ENCODE results near the gene PITPNB.

The PITPNB gene

GRCh38 chr22:27952091-27952490 is 33.0 kb upstream of the PITPNB start:
- no peaks in the 10 kb centered on the region for H4K20me1 ChIP-seq (ENCODE audit: insufficient read depth, low read length)
- no peak overlapping the region for H3K4me2 ChIP-seq (ENCODE audit: low read length)
- no peak overlapping the region for H3K9ac ChIP-seq (ENCODE audit: low read length)
- no peak overlapping the region for H3K27ac ChIP-seq (ENCODE audit: low read length)
- no peak overlapping the region for H3K4me3 ChIP-seq (ENCODE audit: low read length)
- H3K9me3 ChIP-seq (ENCODE audit: insufficient read depth, low read length), result no peaks in the 10 kb centered on the region
- no peaks in the 10 kb centered on the region for H3K79me2 ChIP-seq (ENCODE audit: low read length)
- H2AFZ ChIP-seq (ENCODE audit: low read depth, low read length), result no peak overlapping the region
- H3K36me3 ChIP-seq (replicated peaks; ENCODE audit: low read depth, low read length), result peaks cover 7% of the 10 kb centered on the region
- TF ChIP-seq CTCF (IDR thresholded peaks at IDR 0.05; ENCODE audit: low read depth, low read length) (no peak), EZH2phosphoT487 (IDR thresholded peaks at IDR 0.05; ENCODE audit: low read depth) (no peak)
- no peaks in the 10 kb centered on the region for H3K27me3 ChIP-seq (ENCODE audit: low read depth, low read length)
- H3K4me1 ChIP-seq (ENCODE audit: low read length), result peaks cover 20% of the 10 kb centered on the region

- Histone ChIP-seq H4K20me1 (ENCODE audit: insufficient read depth, low read length) (no peaks in the 10 kb centered on the region), H3K4me3 (ENCODE audit: low read length) (no peak overlapping the region), H3K27me3 (ENCODE audit: low read depth, low read length) (no peaks in the 10 kb centered on the region), H3K4me2 (ENCODE audit: low read length) (no peak overlapping the region), H3K27ac (ENCODE audit: low read length) (no peak overlapping the region), H3K79me2 (ENCODE audit: low read length) (no peaks in the 10 kb centered on the region), H3K36me3 (replicated peaks; ENCODE audit: low read depth, low read length) (peaks cover 7% of the 10 kb centered on the region), H3K9ac (ENCODE audit: low read length) (no peak overlapping the region), H3K4me1 (ENCODE audit: low read length) (peaks cover 20% of the 10 kb centered on the region), H2AFZ (ENCODE audit: low read depth, low read length) (no peak overlapping the region), H3K9me3 (ENCODE audit: insufficient read depth, low read length) (no peaks in the 10 kb centered on the region)
- TF ChIP-seq CTCF (IDR thresholded peaks at IDR 0.05; ENCODE audit: low read depth, low read length) (no peak), EZH2phosphoT487 (IDR thresholded peaks at IDR 0.05; ENCODE audit: low read depth) (no peak)
Measured at GRCh38 chr22:27949421-27949820, 30.4 kb upstream of the PITPNB start.

GRCh38 chr22:27948569-27948968 is 29.5 kb upstream of the PITPNB start:
- peak overlapping the region; percentile 44; the same call in 1 of the 2 replicates for H3K4me3 ChIP-seq (ENCODE audit: low read length)
- peaks cover 7% of the 10 kb centered on the region for H3K36me3 ChIP-seq (replicated peaks; ENCODE audit: low read depth, low read length)
- no peaks in the 10 kb centered on the region for H3K9me3 ChIP-seq (ENCODE audit: insufficient read depth, low read length)
- H2AFZ ChIP-seq (ENCODE audit: low read depth, low read length), result no peak overlapping the region
- H3K4me1 ChIP-seq (ENCODE audit: low read length), result peaks cover 20% of the 10 kb centered on the region
- H3K9ac ChIP-seq (ENCODE audit: low read length), result no peak overlapping the region
- peak overlapping the region; percentile 67 for H3K4me2 ChIP-seq (ENCODE audit: low read length)
- H3K79me2 ChIP-seq (ENCODE audit: low read length), result no peaks in the 10 kb centered on the region
- no peak for TF ChIP-seq EZH2phosphoT487 (IDR thresholded peaks at IDR 0.05; ENCODE audit: low read depth)
- no peak for TF ChIP-seq CTCF (IDR thresholded peaks at IDR 0.05; ENCODE audit: low read depth, low read length)
- H3K27me3 ChIP-seq (ENCODE audit: low read depth, low read length), result no peaks in the 10 kb centered on the region
- no peak overlapping the region for H3K27ac ChIP-seq (ENCODE audit: low read length)
- H4K20me1 ChIP-seq (ENCODE audit: insufficient read depth, low read length), result no peaks in the 10 kb centered on the region

GRCh38 chr22:27947448-27947847 is 28.4 kb upstream of the PITPNB start:
- H3K9ac ChIP-seq (ENCODE audit: low read length), result no peak overlapping the region
- TF ChIP-seq CTCF (IDR thresholded peaks at IDR 0.05; ENCODE audit: low read depth, low read length) (no peak), EZH2phosphoT487 (IDR thresholded peaks at IDR 0.05; ENCODE audit: low read depth) (no peak)

More at GRCh38 chr22:27947448-27947847, 28.4 kb upstream of the PITPNB start:
- Histone ChIP-seq H3K4me1 (ENCODE audit: low read length) (peaks cover 20% of the 10 kb centered on the region), H3K4me3 (ENCODE audit: low read length) (no peak overlapping the region), H2AFZ (ENCODE audit: low read depth, low read length) (no peak overlapping the region), H3K27ac (ENCODE audit: low read length) (peak overlapping the region; percentile 41), H3K27me3 (ENCODE audit: low read depth, low read length) (no peaks in the 10 kb centered on the region), H3K9me3 (ENCODE audit: insufficient read depth, low read length) (no peaks in the 10 kb centered on the region), H4K20me1 (ENCODE audit: insufficient read depth, low read length) (no peaks in the 10 kb centered on the region), H3K4me2 (ENCODE audit: low read length) (peak overlapping the region; percentile 67), H3K79me2 (ENCODE audit: low read length) (no peaks in the 10 kb centered on the region), H3K36me3 (replicated peaks; ENCODE audit: low read depth, low read length) (peaks cover 7% of the 10 kb centered on the region)

Measured in OCI-LY3 (cell line).